ENCODE data around the gene VSIR.

Gene VSIR

GRCh38 chr10:71774916-71775702, 1.8 kb upstream of the VSIR start:
- ChIA-PET CTCF (interaction anchor here (0.7 to 4.4 kb wide), 17 partner anchors 11 to 123 kb away, joined by 3 to 60 read pairs (median 5); no protein-coding TSS in a partner anchor), POLR2A (no interaction called here)
- DNase-seq (ENCODE audit: extremely low spot score): no peak
- TF ChIP-seq CTCF (IDR thresholded peaks at IDR 0.05; ENCODE audit: control extremely low read depth, extremely low read depth, low read depth, missing control alignments): no peak

- no peak for DNase-seq (ENCODE audit: extremely low spot score)
- ChIA-PET CTCF (interaction anchor here (0.6 to 4.4 kb wide), 33 partner anchors 9 to 458 kb away, joined by 3 to 61 read pairs (median 4); partner anchors contain the start of gene PSAP), POLR2A (interaction anchor here (0.6 to 0.7 kb wide), 2 partner anchors 14 to 18 kb away, joined by 3 to 4 read pairs; no protein-coding TSS in a partner anchor)
- no peak for TF ChIP-seq CTCF (IDR thresholded peaks at IDR 0.05; ENCODE audit: control extremely low read depth, extremely low read depth, low read depth, missing control alignments)
These were observed 494 bp downstream of the VSIR start for GRCh38 chr10:71772832-71773220.

- DNase-seq (ENCODE audit: extremely low spot score): no peak
- ChIA-PET POLR2A (interaction anchor here (0.7 kb wide), 1 partner anchor 14 kb away, joined by 3 read pairs; no protein-coding TSS in a partner anchor), CTCF (interaction anchor here (0.6 to 4.4 kb wide), 23 partner anchors 8 to 457 kb away, joined by 3 to 61 read pairs (median 4); partner anchors contain the start of gene SLC29A3)
- no peak for TF ChIP-seq CTCF (IDR thresholded peaks at IDR 0.05; ENCODE audit: control extremely low read depth, extremely low read depth, low read depth, missing control alignments)
These were observed 1.3 kb downstream of the VSIR start for GRCh38 chr10:71771821-71772617.

GRCh38 chr10:71771204-71771603, 2.1 kb downstream of the VSIR start:
- DNase-seq (ENCODE audit: extremely low spot score): no peak
- POLR2A ChIA-PET: no interaction called here
- CTCF ChIA-PET: interaction anchor here (1.5 to 4.4 kb wide), 6 partner anchors 13 to 75 kb away, joined by 3 to 61 read pairs (median 19); no protein-coding TSS in a partner anchor
- TF ChIP-seq CTCF (IDR thresholded peaks at IDR 0.05; ENCODE audit: control extremely low read depth, extremely low read depth, low read depth, missing control alignments): no peak

GRCh38 chr10:71770789-71771188, 2.5 kb downstream of the VSIR start:
- POLR2A ChIA-PET: no interaction called here

More at GRCh38 chr10:71770789-71771188, 2.5 kb downstream of the VSIR start:
- DNase-seq (ENCODE audit: extremely low spot score): no peak
- CTCF ChIA-PET: interaction anchor here (1.5 to 4.4 kb wide), 4 partner anchors 22 to 75 kb away, joined by 3 to 60 read pairs (median 9); no protein-coding TSS in a partner anchor
- no peak for TF ChIP-seq CTCF (IDR thresholded peaks at IDR 0.05; ENCODE audit: control extremely low read depth, extremely low read depth, low read depth, missing control alignments)

Measured in GM10248 (cell line).